GM21786 (cell line): ENCODE measurements around the gene GRIK2.

Experiments
- ATAC-seq: cut with Tn5 transposase; IDR thresholded peaks from one replicate; pipeline ENCODE4 v1.9.1; 2021; ENCODE audit not compliant: unreplicated experiment

Gene GRIK2

GRCh38 chr6:101853231-101854085, 459.9 kb downstream of the GRIK2 start:
- no peak for ATAC-seq

GRCh38 chr6:101876431-101876830, 482.9 kb downstream of the GRIK2 start:
- ATAC-seq = no peak

- peak; percentile 64 for ATAC-seq
These were observed 485.2 kb downstream of the GRIK2 start for GRCh38 chr6:101878554-101879276.

GRCh38 chr6:101879782-101880181, 486.3 kb downstream of the GRIK2 start:
- ATAC-seq = peak; percentile 44

- ATAC-seq = no peak
These were observed 490.0 kb downstream of the GRIK2 start for GRCh38 chr6:101883505-101883904.

GRCh38 chr6:101887532-101887931, 494.0 kb downstream of the GRIK2 start:
- no peak for ATAC-seq

- ATAC-seq = peak; percentile 49
These were observed 514.1 kb downstream of the GRIK2 start for GRCh38 chr6:101907356-101908217.

GRCh38 chr6:101909366-101909765, 515.9 kb downstream of the GRIK2 start:
- no peak for ATAC-seq

- ATAC-seq = no peak
These were observed 518.8 kb downstream of the GRIK2 start for GRCh38 chr6:101912311-101912710.

GRCh38 chr6:101918471-101918870, 525.0 kb downstream of the GRIK2 start:
- no peak for ATAC-seq

GRCh38 chr6:101921829-101922450, 528.4 kb downstream of the GRIK2 start:
- no peak for ATAC-seq

GRCh38 chr6:101926149-101926925, 532.8 kb downstream of the GRIK2 start:
- ATAC-seq = peak; percentile 64

- ATAC-seq = no peak
These were observed 538.3 kb downstream of the GRIK2 start for GRCh38 chr6:101931766-101932165.

GRCh38 chr6:101932704-101933103, 539.2 kb downstream of the GRIK2 start:
- ATAC-seq = no peak

GRCh38 chr6:101935732-101936131, 542.2 kb downstream of the GRIK2 start:
- no peak for ATAC-seq

GRCh38 chr6:101936516-101936915, 543.0 kb downstream of the GRIK2 start:
- ATAC-seq = no peak

GRCh38 chr6:101937108-101937507, 543.6 kb downstream of the GRIK2 start:
- no peak for ATAC-seq

- no peak for ATAC-seq
These were observed 546.9 kb downstream of the GRIK2 start for GRCh38 chr6:101940391-101940790.

- ATAC-seq = no peak
These were observed 563.5 kb downstream of the GRIK2 start for GRCh38 chr6:101956961-101957360.

- no peak for ATAC-seq
These were observed 567.8 kb downstream of the GRIK2 start for GRCh38 chr6:101961357-101961756.
